ENCODE results near the gene IRF7.
A peak's percentile ranks its signal among the peaks of the same experiment; 100 is the strongest.

IRF7 gene

GRCh38 chr11:605286-606129, 10.2 kb downstream of the IRF7 start:
- no peak for TF ChIP-seq CTCF (IDR thresholded peaks at IDR 0.05; ENCODE audit: borderline replicate concordance, insufficient read depth, low read depth, low read length)
- H3K4me3 ChIP-seq (ENCODE audit: low read depth, low read length), result no peak overlapping the region

- no peak overlapping the region for H3K4me3 ChIP-seq (ENCODE audit: low read depth, low read length)
- no peak for TF ChIP-seq CTCF (IDR thresholded peaks at IDR 0.05; ENCODE audit: borderline replicate concordance, insufficient read depth, low read depth, low read length)
Measured at GRCh38 chr11:603154-603553, 12.6 kb downstream of the IRF7 start.

- no peak for TF ChIP-seq CTCF (IDR thresholded peaks at IDR 0.05; ENCODE audit: borderline replicate concordance, insufficient read depth, low read depth, low read length)
- no peak overlapping the region for H3K4me3 ChIP-seq (ENCODE audit: low read depth, low read length)
Measured at GRCh38 chr11:601573-602245, 14.0 kb downstream of the IRF7 start.

- H3K4me3 ChIP-seq (ENCODE audit: low read depth, low read length), result no peak overlapping the region
- TF ChIP-seq CTCF (IDR thresholded peaks at IDR 0.05; ENCODE audit: borderline replicate concordance, insufficient read depth, low read depth, low read length), result no peak
Measured at GRCh38 chr11:598005-598680, 17.6 kb downstream of the IRF7 start.

- H3K4me3 ChIP-seq (ENCODE audit: low read depth, low read length), result no peak overlapping the region
- TF ChIP-seq CTCF (IDR thresholded peaks at IDR 0.05; ENCODE audit: borderline replicate concordance, insufficient read depth, low read depth, low read length), result peak; percentile 36; the same call in 1 of the 2 replicates
Measured at GRCh38 chr11:597166-597725, 18.5 kb downstream of the IRF7 start.

- no peak for TF ChIP-seq CTCF (IDR thresholded peaks at IDR 0.05; ENCODE audit: borderline replicate concordance, insufficient read depth, low read depth, low read length)
Measured at GRCh38 chr11:596374-596773, 19.4 kb downstream of the IRF7 start.

More at GRCh38 chr11:596374-596773, 19.4 kb downstream of the IRF7 start:
- no peak overlapping the region for H3K4me3 ChIP-seq (ENCODE audit: low read depth, low read length)

All from GM12875 (cell line).